H1 (cell line): ENCODE measurements around the gene PIEZO1. TPM values are rescaled to one million over a fixed set of nuclear protein-coding genes. Genes with fewer than 3 reads are reported as not detected.

ENCODE experiments used
- BACH1 ChIP-seq: IDR thresholded peaks from 2 replicates; pipeline ENCODE4 v1.6.1; 2012; ENCODE audit warnings: low read length, improper control_type of control experiment
- RBBP5 ChIP-seq: IDR thresholded peaks from 2 replicates; pipeline ENCODE4 v1.7.1; 2012; ENCODE audit warnings: low read depth, mild to moderate bottlenecking, inconsistent platforms, low read length, moderate library complexity, borderline replicate concordance
- SRF ChIP-seq: IDR thresholded peaks from 2 replicates; pipeline ENCODE4 v1.6.1; 2011; ENCODE audit warnings: mild to moderate bottlenecking, low read depth, low read length, moderate library complexity
- polyA plus RNA-seq, 7 experiments: library from polyadenylated mRNA; depleted of rRNA in 3 of 7; stranded (reverse) in 5 of 7; unstranded in 2 of 7; fragments of >200 nt in 5 of 7; fragments of 200-250 nt in 2 of 7; gene quantifications; 1 replicate in 5 of 7; 2 replicates in 1 of 7; 4 replicates in 1 of 7; pipeline versions ENCODE4 v1.2.1 to v1.2.3, GENCODE V29; 2011 to 2013; ENCODE audit warnings: missing spikeins in 2 of 7, mixed read lengths in 2 of 7
- total RNA-seq: library from RNA; stranded (reverse); fragmentation: NEBNext Ultra II Directional; extraction: Animal tissue kit (Norgen Biotek cat#: 25700); gene quantifications from 2 replicates; pipeline ENCODE4 v1.2.1, GENCODE V29; 2021
- TF ChIP-seq, protein P1 (sequence below): IDR thresholded peaks from 2 replicates; pipeline ENCODE4 v1.6.1; 2011; ENCODE audit warnings: low read length, improper control_type of control experiment

The PIEZO1 gene
- total and polyA plus RNA-seq, 2 of the 8 experiments (the other 6 are each of a cell fraction or from before 2014, with no cell fraction given) = 42.3 to 67.5 TPM

DNA sequence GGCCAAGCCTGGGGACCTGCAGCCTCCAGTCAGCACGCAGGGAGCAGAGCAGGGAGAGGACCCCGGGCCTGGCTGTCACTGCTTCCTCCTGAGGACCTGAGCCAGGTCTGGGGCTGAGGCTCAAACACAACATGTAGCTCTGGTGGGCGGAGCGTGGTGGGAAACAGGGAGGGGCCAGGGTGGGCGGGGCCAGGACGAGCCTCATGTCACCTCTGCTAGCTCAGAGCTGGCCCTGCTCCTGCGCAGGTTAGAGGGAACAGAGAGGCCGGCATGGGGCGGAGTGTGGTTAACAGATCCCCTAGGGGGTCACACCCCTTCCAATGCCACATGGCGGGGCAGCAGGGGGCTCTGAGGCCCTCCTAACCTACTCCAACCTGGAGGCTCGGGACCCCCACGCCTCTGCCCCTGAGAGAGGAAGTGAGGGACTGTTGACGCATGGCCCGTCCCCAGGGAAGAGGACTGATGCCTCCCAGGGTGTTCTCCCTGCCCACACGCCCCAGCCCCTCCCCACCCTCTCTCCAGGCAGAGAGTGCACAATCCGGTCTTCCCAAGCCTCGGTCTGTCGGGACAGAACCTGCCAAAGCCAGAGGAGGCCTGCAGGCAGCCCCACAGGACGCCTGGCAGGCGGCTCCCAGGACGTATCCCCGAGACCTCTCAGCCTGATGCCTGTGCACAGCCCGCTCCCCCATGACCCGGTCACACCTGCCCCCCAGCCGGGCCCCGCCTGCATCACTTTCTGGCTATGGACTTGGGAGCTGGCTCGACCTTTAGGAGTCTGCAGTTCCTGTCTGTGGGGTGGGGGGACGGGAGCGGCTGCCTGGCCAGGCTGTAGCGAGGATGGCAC lies 15.2 kb downstream of the PIEZO1 start (continued):
- TF ChIP-seq, protein P1, sequence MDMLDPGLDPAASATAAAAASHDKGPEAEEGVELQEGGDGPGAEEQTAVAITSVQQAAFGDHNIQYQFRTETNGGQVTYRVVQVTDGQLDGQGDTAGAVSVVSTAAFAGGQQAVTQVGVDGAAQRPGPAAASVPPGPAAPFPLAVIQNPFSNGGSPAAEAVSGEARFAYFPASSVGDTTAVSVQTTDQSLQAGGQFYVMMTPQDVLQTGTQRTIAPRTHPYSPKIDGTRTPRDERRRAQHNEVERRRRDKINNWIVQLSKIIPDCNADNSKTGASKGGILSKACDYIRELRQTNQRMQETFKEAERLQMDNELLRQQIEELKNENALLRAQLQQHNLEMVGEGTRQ = no peak
- TF ChIP-seq BACH1 = no peak
- no peak for TF ChIP-seq SRF
- TF ChIP-seq RBBP5 = no peak
